H1 (cell line): ENCODE data around the gene TBC1D22B. TPM values are rescaled to one million over a fixed set of nuclear protein-coding genes. Genes with fewer than 3 reads are reported as not detected.

Experiments
- CTCF ChIA-PET: fragments of 300-600 bp; sonication (Branson Sonifier 250); formaldehyde crosslinking; loops from one replicate; lab custom pipeline; 2021; ENCODE audit not compliant: partially characterized antibody; lab: Charles Lee
- POLR2A ChIA-PET: fragments of 300-600 bp; sonication (Branson Sonifier 250); formaldehyde crosslinking; loops from one replicate; lab custom pipeline; 2021; ENCODE audit warnings: inconsistent platforms; ENCODE audit not compliant: partially characterized antibody; lab: Charles Lee
- DNase-seq, 2 experiments: peaks; one replicate each; pipeline versions ENCODE4 v3.0.0 to v3.0.0-alpha.2; 2010 to 2022; ENCODE audit warnings: low spot score in 2 of 2, low read depth in 1 of 2, mixed read lengths in 1 of 2
- FAIRE-seq: peaks from 2 replicates; lab custom pipeline; 2011; peaks lifted over from hg19 to GRCh38; lab: Jason Lieb, UNC
- H2AFZ ChIP-seq: 2 replicates; pipeline ENCODE4 v1.8.1; 2012; ENCODE audit warnings: low read length, inconsistent platforms
- H2AK5ac ChIP-seq: 2 replicates; pipeline ENCODE4 v1.6.1; 2013; ENCODE audit warnings: low read depth, low read length
- H2BK120ac ChIP-seq: replicated peaks from 2 replicates; pipeline ENCODE3; 2013; ENCODE audit warnings: low read depth, low read length, inconsistent platforms
- H2BK12ac ChIP-seq: 2 replicates; pipeline ENCODE4 v1.6.1; 2013; ENCODE audit warnings: low read depth, low read length
- H2BK15ac ChIP-seq: 2 replicates; pipeline ENCODE4 v1.6.1; 2013; ENCODE audit warnings: low read length
- H2BK20ac ChIP-seq: 2 replicates; pipeline ENCODE4 v1.6.1; 2013; ENCODE audit warnings: low read length
- H2BK5ac ChIP-seq: 2 replicates; pipeline ENCODE4 v1.6.1; 2013; ENCODE audit warnings: low read depth, low read length
- H3K14ac ChIP-seq: 2 replicates; pipeline ENCODE4 v1.6.1; 2013; ENCODE audit warnings: inconsistent platforms; ENCODE audit not compliant: insufficient read length
- H3K18ac ChIP-seq: 2 replicates; pipeline ENCODE4 v1.6.1; 2013; ENCODE audit warnings: low read length; ENCODE audit errors: extremely low read depth
- H3K23ac ChIP-seq: 2 replicates; pipeline ENCODE4 v1.6.1; 2013; ENCODE audit warnings: inconsistent platforms; ENCODE audit not compliant: insufficient read length
- H3K23me2 ChIP-seq: 2 replicates; pipeline ENCODE4 v1.6.1; 2013; ENCODE audit warnings: low read depth, low read length
- H3K27ac ChIP-seq: 2 replicates; pipeline ENCODE4 v1.6.1; 2011; ENCODE audit warnings: low read depth, low read length, inconsistent platforms
- H3K27me3 ChIP-seq, 4 experiments: replicated peaks in 1 of 4; 1 replicate in 1 of 4; 2 replicates in 3 of 4; pipeline versions ENCODE4 v1.6.1 to v1.8.1; 2011 to 2013; ENCODE audit warnings: low read length in 3 of 4, mild to moderate bottlenecking in 3 of 4, inconsistent platforms in 2 of 4, mixed read lengths in 2 of 4, moderate library complexity in 1 of 4; ENCODE audit not compliant: control insufficient read depth in 3 of 4, insufficient read depth in 3 of 4; ENCODE audit errors: extremely low read depth in 1 of 4
- H3K36me3 ChIP-seq, 4 experiments: 2 replicates each; pipeline versions ENCODE4 v1.6.1 to v1.8.1; 2011 to 2013; ENCODE audit warnings: mild to moderate bottlenecking in 4 of 4, low read length in 3 of 4, moderate library complexity in 2 of 4, control low read depth in 1 of 4, inconsistent platforms in 1 of 4; ENCODE audit not compliant: insufficient read depth in 4 of 4, control insufficient read depth in 2 of 4
- H3K4ac ChIP-seq: replicated peaks from 2 replicates; pipeline ENCODE3; 2013; ENCODE audit warnings: low read length, low read depth, mixed read lengths, inconsistent platforms; ENCODE audit not compliant: insufficient read length
- H3K4me1 ChIP-seq, 4 experiments: replicated peaks in 1 of 4; 1 replicate in 1 of 4; 2 replicates in 3 of 4; pipeline versions ENCODE4 v1.6.1 to v1.8.1; 2011 to 2013; ENCODE audit warnings: low read length in 3 of 4, inconsistent platforms in 2 of 4, mixed read lengths in 1 of 4; ENCODE audit not compliant: insufficient read depth in 4 of 4, control insufficient read depth in 3 of 4
- H3K4me2 ChIP-seq, 2 experiments: 2 replicates each; pipeline versions ENCODE4 v1.6.1 to v1.8.1; 2011 to 2013; ENCODE audit warnings: low read depth in 2 of 2, low read length in 2 of 2, control low read depth in 1 of 2, inconsistent platforms in 1 of 2, mild to moderate bottlenecking in 1 of 2; ENCODE audit not compliant: insufficient read depth in 1 of 2
- H3K4me3 ChIP-seq, 4 experiments: fragments of 200-600, 300-600 bp in 1 of 4; sonication (generic), shearing (Covaris generic), sonication (Bioruptor Twin) in 1 of 4; 2 replicates each; pipeline versions ENCODE4 v1.5.1 to v1.8.1; 2011 to 2016; ENCODE audit warnings: low read length in 4 of 4, low read depth in 3 of 4, control low read depth in 2 of 4, inconsistent platforms in 2 of 4, mild to moderate bottlenecking in 2 of 4, mixed read lengths in 1 of 4, moderate library complexity in 1 of 4; ENCODE audit not compliant: insufficient read depth in 2 of 4; ENCODE audit errors: extremely low read depth in 1 of 4
- H3K56ac ChIP-seq: replicated peaks from 2 replicates; pipeline ENCODE3; 2013; ENCODE audit warnings: low read depth, mild to moderate bottlenecking, mixed read lengths, low read length, inconsistent platforms; ENCODE audit not compliant: insufficient read length
- H3K79me1 ChIP-seq: 2 replicates; pipeline ENCODE4 v1.6.1; 2013; ENCODE audit warnings: low read depth, low read length, control low read depth
- H3K79me2 ChIP-seq, 2 experiments: 2 replicates each; pipeline versions ENCODE4 v1.6.1 to v1.8.1; 2012 to 2013; ENCODE audit warnings: low read length in 2 of 2, mild to moderate bottlenecking in 2 of 2, inconsistent platforms in 1 of 2; ENCODE audit not compliant: insufficient read depth in 2 of 2, control insufficient read depth in 1 of 2
- H3K9ac ChIP-seq, 4 experiments: replicated peaks in 1 of 4; 1 replicate in 1 of 4; 2 replicates in 3 of 4; pipeline versions ENCODE4 v1.6.1 to v1.8.1; 2011 to 2013; ENCODE audit warnings: low read depth in 3 of 4, low read length in 3 of 4, control low read depth in 2 of 4, mild to moderate bottlenecking in 2 of 4, moderate library complexity in 2 of 4, inconsistent platforms in 1 of 4; ENCODE audit errors: extremely low read depth in 1 of 4
- H3K9me3 ChIP-seq, 2 experiments: 2 replicates each; pipeline versions ENCODE4 v1.6.1 to v1.8.1; 2012 to 2013; ENCODE audit warnings: mild to moderate bottlenecking in 2 of 2, moderate library complexity in 2 of 2, control low read depth in 1 of 2, inconsistent platforms in 1 of 2, low read depth in 1 of 2, low read length in 1 of 2, mixed read lengths in 1 of 2; ENCODE audit not compliant: insufficient read depth in 2 of 2
- H4K20me1 ChIP-seq, 2 experiments: replicated peaks in 1 of 2; 2 replicates each; pipeline versions ENCODE3 to v1.8.1; 2011 to 2013; ENCODE audit warnings: inconsistent platforms in 2 of 2, low read length in 2 of 2, mild to moderate bottlenecking in 1 of 2; ENCODE audit not compliant: insufficient read depth in 2 of 2, control insufficient read depth in 1 of 2
- H4K5ac ChIP-seq: 2 replicates; pipeline ENCODE4 v1.6.1; 2013; ENCODE audit warnings: low read length, low read depth, mixed read lengths, inconsistent platforms; ENCODE audit not compliant: insufficient read length
- H4K8ac ChIP-seq: 2 replicates; pipeline ENCODE4 v1.8.0; 2013; ENCODE audit warnings: mild to moderate bottlenecking, moderate library complexity, low read length, inconsistent platforms; ENCODE audit not compliant: insufficient read depth; ENCODE audit errors: extremely low read depth
- H4K91ac ChIP-seq: replicated peaks from 2 replicates; pipeline ENCODE3; 2013; ENCODE audit warnings: low read length, mixed read lengths, inconsistent platforms; ENCODE audit not compliant: insufficient read length
- CREB1 ChIP-seq: IDR thresholded peaks from 2 replicates; pipeline ENCODE4 v1.6.1; 2012; ENCODE audit warnings: inconsistent platforms
- ZNF274 ChIP-seq: IDR thresholded peaks from 2 replicates; pipeline ENCODE4 v1.7.0; 2012; ENCODE audit warnings: low read length, borderline replicate concordance; ENCODE audit errors: extremely low read depth
- WGBS, 2 experiments: shearing (Covaris generic) in 1 of 2; methylation state at CpG; one replicate each; pipeline versions ENCODE4 v1.1.6 to v1.1.7; 2013 to 2015; ENCODE audit warnings: low lambda C conversion rate in 2 of 2, mixed read lengths in 2 of 2, inconsistent platforms in 1 of 2, low coverage in 1 of 2, missing lambda C conversion rate in 1 of 2; ENCODE audit not compliant: insufficient replicate concordance in 2 of 2, insufficient coverage in 1 of 2, insufficient read length in 1 of 2; ENCODE audit errors: extremely low coverage in 1 of 2, missing lambda C conversion rate in 1 of 2; 5-methylcytosine and 5-hydroxymethylcytosine counted together
- polyA plus RNA-seq, 7 experiments: library from polyadenylated mRNA; depleted of rRNA in 3 of 7; stranded (reverse) in 5 of 7; unstranded in 2 of 7; fragments of >200 nt in 5 of 7; fragments of 200-250 nt in 2 of 7; gene quantifications; 1 replicate in 5 of 7; 2 replicates in 1 of 7; 4 replicates in 1 of 7; pipeline versions ENCODE4 v1.2.1 to v1.2.3, GENCODE V29; 2011 to 2013; ENCODE audit warnings: missing spikeins in 2 of 7, mixed read lengths in 2 of 7
- total RNA-seq: library from RNA; stranded (reverse); fragmentation: NEBNext Ultra II Directional; extraction: Animal tissue kit (Norgen Biotek cat#: 25700); gene quantifications from 2 replicates; pipeline ENCODE4 v1.2.1, GENCODE V29; 2021

Gene TBC1D22B
- total and polyA plus RNA-seq, 2 of the 8 experiments (the other 6 are each of a cell fraction or from before 2014, with no cell fraction given) = 10.1 to 17.4 TPM

DNA sequence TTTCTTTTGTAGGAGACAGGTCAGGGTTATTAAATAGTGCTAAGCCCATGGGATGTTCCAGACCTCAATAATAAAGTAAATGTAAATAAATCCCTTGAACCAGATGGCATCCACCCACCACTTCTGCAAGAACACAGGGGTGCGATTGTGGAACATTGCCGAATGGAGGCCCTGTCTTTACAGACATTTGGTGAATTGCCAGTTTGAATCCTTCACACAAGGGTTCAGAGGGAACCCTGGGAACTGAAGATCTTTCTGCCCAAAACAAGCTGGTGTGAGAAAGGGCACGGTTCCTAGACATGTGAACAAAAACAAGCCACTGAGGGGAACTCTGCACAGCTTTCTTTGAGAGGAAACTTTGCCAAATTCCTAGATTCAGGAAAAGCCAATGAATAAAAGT is 66.0 kb downstream of the TBC1D22B start:
- Histone ChIP-seq H2BK120ac (no peak overlapping the region), H2AFZ (no peak overlapping the region), H3K4ac (no peak overlapping the region), H4K5ac (no peak overlapping the region), H3K9me3 (no peaks in the 10 kb centered on the region), H3K27me3 (no peaks in the 10 kb centered on the region), H2BK20ac (no peak overlapping the region), H3K23ac (no peak overlapping the region), H2BK12ac (no peak overlapping the region), H2AK5ac (no peak overlapping the region), H3K36me3 (peaks cover 3 to 16% (median 11%) of the 10 kb centered on the region in 4 experiments; a peak in 5 of 8 replicates), H2BK15ac (no peak overlapping the region), H3K23me2 (no peaks in the 10 kb centered on the region), H3K4me2 (no peak overlapping the region), H4K91ac (no peak overlapping the region), H3K4me1 (no peaks in the 10 kb centered on the region), H3K79me2 (no peaks in the 10 kb centered on the region), H3K14ac (no peak overlapping the region), H3K9ac (no peak overlapping the region), H3K56ac (no peak overlapping the region), H4K20me1 (no peaks in the 10 kb centered on the region), H3K4me3 (no peak overlapping the region), H3K18ac (no peak overlapping the region), H2BK5ac (no peak overlapping the region), H3K79me1 (no peaks in the 10 kb centered on the region; the same call in 1 of the 2 replicates), H4K8ac (no peak overlapping the region), H3K27ac (no peak overlapping the region)
- CTCF ChIA-PET = interaction anchor here (0.6 to 3.2 kb wide), 3 partner anchors 8 to 303 kb away, joined by 3 to 40 read pairs (median 3); no protein-coding TSS in a partner anchor
- FAIRE-seq = no peak
- DNase-seq = no peak
- 54% methylated on average over 3 of the region's 3 CpGs; no CpG with 5 or more reads in 1 of the 2 experiments for WGBS, 2 experiments
- POLR2A ChIA-PET = interaction anchor here (0.7 kb wide), 1 partner anchor 109 kb away, joined by 3 read pairs; the partner anchor contains the start of gene CMTR1
- TF ChIP-seq CREB1 (no peak), ZNF274 (no peak)
